ENCODE results near the gene SLC22A17.
A peak's percentile ranks its signal among the peaks of the same experiment; 100 is the strongest.
"Not testable (repeated sequence)": the region's sequence is repeated elsewhere in the genome, so short reads cannot be mapped to it uniquely, and the experiment has no call there.

Gene SLC22A17

DNA sequence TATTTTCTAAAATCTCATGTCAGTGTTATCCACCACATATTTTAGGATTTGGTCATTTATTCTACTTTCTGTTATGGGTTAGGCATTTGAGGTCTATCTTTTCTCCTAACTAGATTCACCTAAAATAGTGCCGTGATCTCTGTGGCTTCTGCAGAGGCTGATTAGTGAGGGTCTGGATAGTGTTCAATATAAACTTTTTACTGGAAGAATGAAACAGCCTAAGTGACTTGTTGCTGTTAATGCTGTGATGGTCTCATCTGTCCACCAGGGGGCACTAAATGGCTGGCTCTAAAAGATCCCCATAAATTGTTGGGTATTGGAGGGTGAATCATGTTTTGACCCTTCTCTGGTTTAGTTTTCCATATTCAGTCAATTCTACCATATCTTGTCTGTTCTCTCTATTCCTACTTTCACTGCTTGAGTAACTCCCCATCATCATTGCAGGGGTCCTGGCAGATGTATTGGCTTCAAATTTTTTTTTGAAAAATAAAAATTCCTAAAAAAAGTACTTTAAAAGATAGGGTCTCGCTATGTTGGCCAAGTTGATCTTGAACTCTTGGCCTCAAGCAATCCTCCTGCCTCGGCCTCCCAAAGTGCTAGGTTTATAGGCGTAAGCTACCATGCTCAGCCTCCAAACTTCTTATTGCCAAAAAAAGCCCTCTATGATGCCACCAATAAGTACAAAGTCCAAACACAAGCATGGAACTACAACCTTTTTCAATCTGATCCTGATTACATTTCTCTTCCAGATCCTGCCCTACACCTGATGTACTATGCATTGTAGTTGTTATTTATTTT, 24.5 kb downstream of the SLC22A17 start:
- DNase-seq, result peak; percentile 75

DNA sequence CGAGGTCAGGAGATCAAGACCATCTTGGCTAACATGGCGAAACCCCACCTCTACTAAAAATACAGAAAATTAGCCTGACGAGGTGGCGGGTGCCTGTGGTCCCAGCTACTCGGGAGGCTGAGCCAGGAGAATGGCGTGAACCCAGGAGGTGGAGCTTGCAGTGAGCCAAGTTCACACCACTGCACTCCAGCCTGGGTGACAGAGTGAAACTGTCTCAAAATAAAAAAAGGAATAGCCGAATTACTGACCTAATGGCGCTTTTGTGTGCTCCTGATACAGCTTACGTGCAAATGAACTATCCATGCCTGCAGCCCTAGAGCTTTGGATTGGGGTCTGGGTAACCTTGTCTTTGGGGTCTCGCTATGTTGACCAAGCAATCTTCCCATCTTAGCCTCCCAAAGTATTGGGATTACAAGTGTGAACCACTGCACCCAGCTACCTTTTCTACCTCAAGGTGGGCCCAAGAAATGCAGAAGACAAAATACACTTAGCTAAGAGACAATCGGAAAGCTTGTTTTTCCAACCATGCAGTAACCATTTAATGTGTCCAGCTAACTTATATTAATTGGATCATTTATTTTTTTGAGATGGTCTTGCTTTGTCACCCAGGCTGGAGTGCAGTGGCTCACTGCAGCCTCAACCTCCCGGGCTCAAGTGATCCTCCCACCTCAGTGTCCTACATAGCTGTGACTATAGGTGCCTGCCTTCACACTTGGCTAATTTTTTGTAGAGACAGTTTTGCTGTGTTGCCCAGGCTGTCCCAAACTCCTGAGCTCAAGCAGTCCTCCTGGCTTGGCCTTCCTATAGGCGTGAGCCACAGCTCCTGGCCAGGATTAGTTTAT, 26.0 kb downstream of the SLC22A17 start:
- DNase-seq, result no peak

DNA sequence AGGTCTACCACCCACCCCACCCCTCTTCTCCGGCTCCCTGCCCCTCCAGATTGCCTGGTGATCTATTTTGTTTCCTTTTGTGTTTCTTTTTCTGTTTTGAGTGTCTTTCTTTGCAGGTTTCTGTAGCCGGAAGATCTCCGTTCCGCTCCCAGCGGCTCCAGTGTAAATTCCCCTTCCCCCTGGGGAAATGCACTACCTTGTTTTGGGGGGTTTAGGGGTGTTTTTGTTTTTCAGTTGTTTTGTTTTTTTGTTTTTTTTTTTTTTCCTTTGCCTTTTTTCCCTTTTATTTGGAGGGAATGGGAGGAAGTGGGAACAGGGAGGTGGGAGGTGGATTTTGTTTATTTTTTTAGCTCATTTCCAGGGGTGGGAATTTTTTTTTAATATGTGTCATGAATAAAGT, 26.9 kb downstream of the SLC22A17 start:
- DNase-seq, result not testable (repeated sequence)

DNA sequence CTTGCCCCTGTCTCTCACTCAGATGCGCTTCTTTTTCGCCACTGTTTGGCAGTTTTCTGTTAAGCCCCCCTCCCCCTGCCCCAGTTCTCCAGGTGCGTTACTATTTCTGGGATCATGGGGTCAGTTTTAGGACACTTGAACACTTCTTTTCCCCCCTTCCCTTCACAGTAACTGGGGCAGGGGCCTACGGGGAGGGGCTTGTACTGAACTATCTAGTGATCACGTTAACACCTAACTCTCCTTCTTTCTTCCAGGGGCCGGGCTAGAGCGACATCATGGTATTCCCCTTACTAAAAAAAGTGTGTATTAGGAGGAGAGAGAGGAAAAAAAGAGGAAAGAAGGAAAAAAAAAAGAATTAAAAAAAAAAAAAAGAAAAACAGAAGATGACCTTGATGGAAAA, 27.7 kb downstream of the SLC22A17 start:
- DNase-seq, result no peak

DNA sequence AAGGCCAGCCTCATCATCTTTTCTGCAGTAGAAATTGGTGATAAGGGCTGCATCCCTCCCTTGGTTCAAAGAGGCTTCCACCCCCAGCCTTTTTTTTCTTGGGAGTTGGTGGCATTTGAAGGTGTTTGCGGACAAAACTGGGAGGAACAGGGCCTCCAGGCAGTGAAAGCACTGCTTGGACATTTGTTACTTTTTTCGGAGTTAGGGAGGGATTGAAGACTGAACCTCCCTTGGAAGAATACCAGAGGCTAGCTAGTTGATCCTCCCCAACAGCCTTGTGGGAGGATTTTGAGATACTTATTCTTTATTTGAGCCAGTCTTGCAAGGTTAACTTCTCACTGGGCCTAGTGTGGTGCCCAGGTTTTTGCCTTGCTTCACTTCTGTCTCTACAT, 28.2 kb downstream of the SLC22A17 start:
- no peak for DNase-seq

DNA sequence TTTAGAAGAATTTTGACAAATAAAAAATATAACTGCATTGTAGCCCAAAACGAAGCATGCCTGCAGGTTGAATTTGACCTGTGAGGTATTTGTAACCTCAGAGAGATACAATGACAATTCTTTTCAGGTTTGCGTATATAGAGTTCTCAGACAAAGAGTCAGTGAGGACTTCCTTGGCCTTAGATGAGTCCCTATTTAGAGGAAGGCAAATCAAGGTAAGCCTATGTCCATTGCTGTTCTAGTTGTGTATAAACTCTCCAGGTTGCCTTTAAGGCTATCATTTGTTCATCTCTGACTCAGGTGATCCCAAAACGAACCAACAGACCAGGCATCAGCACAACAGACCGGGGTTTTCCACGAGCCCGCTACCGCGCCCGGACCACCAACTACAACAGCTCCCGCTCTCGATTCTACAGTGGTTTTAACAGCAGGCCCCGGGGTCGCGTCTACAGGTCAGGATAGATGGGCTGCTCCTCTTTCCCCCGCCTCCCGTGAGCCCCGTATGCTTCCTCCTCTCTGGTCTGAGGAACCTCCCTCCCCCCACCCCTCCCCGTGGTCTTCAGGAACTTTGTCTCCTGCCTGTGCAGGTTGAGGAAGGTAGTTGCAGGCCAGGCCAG, 28.7 kb downstream of the SLC22A17 start:
- DNase-seq, result no peak

DNA sequence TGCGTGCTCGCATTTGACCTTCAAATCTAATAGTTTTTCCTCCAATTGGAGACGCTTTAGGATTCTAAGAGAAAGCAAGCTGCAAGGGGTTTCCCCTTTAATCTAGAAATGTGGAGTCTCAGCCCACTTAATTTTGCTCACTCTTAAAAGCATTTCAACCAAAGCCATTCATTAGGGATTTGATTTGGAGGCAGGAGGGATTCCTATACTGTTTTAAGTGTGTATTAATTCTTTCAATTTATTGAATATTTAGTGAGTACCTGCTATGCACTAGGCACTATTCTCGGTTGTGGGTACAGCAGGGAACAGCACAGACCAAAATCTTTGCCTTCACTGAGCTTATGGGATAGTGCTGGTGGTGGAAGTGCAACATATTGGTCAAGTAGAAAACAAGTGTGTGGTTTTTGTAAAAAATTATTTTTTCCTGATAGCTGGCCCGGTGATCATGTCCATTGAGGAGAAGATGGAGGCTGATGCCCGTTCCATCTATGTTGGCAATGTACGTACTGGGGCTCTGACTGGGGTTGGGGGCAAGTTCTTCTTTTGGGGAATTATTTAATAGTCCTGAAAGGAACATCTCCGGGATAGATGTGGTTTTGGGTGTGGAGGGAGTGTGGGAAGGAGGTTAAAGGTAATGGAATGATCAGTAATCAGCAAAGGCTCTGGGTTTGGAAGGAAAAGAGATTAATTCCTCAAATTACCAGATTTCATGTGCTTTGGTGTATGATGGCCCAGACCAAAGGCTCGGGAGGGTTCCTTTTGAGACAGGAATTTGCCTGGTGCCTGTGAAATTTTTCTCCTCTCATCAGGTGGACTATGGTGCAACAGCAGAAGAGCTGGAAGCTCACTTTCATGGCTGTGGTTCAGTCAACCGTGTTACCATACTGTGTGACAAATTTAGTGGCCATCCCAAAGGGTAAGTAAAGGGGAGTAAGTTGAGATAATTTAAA, 29.8 kb downstream of the SLC22A17 start:
- DNase-seq, result no peak

DNA sequence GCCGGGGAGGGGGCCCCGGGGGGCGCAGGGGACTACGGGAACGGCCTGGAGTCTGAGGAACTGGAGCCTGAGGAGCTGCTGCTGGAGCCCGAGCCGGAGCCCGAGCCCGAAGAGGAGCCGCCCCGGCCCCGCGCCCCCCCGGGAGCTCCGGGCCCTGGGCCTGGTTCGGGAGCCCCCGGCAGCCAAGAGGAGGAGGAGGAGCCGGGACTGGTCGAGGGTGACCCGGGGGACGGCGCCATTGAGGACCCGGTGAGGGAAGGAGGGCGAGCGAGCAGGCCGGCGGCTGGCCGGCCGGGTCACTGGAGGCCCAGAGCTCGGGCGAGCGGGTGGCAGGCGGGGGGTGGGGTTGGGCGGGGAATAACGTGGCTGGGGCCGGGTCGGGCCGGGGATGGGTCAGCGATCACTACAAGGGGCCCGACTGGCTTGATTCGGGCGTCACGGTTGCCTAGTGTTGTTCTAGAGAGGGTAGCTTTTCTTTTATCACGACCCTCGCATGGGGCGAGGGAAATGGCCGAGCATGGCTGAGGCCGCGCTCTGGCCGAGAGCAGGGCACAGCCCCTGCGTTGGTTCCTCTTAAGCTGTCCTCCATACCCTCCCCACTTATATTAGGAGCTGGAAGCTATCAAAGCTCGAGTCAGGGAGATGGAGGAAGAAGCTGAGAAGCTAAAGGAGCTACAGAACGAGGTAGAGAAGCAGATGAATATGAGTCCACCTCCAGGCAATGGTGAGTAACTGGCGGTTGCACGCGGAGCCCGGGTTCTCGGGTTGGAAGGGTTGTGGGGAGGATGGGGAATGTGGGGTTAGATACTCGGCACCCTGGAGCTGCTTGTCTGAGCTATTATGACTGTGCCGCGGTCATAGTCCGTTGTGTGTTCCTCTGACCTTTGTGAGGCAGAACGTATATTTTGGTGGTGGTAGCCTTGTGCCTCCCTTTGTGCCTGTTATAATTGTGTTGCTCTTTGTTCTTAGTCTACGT, 30.8 kb downstream of the SLC22A17 start:
- DNase-seq, result peak; percentile 58

DNA sequence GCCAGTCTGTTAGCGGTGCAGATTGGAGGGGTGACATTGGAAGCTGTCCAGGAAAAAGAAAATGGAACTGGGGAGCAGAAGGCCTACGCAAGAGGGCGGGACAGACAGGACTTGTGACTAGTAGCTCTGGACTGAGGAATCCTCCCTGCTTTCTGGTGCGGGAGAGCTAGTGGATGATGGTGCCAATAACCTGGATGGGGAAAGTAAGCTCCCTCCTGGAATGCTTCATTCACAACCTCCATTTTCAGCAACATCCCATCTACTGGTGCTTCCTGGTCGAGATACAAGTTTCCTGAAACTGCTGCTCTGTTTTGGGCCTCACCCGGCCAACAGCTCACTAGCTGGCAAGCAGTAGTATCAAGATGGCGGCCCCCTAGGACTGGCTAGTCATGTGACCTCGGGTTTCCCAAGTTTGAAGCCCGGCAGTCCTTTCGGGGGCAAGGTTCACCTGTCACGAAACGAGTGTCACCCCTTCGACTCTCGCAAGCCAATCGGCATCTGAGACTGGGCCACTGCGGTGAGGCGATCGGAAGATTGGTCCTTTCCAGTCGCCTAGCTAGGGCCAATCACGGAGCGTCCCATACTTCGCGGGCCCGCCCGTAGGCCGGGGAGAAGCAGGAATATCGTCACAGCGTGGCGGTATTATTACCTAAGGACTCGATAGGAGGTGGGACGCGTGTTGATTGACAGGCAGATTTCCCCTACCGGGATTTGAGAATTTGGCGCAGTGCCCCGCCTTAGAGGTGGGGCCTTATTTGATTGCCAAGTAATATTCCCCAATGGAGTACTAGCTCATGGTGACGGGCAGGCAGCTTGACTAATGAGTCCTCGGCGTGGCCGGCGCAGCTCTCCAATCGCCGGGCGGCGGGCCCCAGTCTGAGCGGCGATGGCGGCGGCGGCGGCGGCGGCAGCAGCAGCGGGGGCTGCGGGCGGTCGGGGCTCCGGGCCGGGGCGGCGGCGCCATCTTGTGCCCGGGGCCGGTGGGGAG, 31.8 kb downstream of the SLC22A17 start, which contains the start of gene PABPN1:
Gene PABPN1 (plus strand): TSS at position 874 of the 988 bp plus-strand sequence. CDS start 13 bp downstream, at position 887.
- DNase-seq, result peak; percentile 100

DNA sequence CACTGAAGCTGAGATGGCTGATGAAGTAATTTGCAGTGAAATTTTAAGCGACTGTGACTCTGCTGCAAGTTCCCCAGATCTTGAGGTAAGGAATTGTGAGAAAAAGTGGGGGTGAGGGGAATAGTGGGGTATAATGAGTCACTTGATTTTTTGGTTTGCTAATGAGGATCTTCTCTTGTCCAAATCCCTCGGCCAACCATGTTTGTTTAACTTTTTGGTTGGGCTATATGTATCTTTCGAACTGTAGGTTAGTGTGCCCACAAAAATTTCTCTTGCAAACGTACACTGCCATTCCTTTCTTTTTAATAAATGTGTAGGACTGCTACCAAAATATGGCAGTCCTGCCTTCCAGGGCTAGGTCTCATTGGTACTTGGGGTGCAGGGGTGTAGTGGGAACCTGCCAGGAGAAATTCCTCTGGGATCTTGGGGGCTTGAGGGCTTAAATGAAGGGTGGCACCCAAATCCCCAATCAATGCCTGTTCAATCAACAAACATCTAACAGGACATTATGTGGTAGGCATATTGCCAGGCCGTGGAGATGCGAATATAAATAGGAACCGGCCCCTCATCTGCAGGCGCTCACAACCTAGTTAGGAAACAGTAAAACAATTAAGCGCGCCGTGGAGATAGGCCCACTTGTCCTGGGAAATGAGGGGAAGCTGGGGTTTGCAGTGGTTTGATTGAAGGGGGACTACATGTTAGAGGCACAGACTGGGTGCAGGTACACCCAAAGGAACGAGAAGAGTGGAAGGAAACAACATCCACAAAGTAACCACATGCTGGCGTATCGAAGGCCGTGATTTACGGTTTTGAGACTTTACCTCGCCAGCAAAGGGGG, 32.7 kb downstream of the SLC22A17 start:
- DNase-seq, result no peak

DNA sequence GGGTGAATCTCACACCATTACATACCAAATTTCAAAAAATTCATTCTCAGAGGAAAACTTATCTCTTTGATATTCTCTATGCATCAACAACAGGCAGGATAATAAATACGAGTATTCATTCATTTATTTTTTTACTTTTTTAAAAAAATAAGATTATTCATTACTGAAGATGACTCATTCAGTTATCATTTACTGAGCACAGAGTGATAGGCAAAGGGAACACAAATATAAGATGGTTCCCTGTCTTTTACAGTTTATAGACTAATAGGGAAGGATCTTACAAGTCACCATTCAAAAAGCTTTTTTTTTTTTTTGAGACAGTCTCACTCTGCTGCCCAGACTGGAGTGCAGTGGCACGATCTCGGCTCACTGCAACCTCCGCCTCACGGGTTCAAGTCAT, 36.4 kb downstream of the SLC22A17 start:
- DNase-seq, result no peak

DNA sequence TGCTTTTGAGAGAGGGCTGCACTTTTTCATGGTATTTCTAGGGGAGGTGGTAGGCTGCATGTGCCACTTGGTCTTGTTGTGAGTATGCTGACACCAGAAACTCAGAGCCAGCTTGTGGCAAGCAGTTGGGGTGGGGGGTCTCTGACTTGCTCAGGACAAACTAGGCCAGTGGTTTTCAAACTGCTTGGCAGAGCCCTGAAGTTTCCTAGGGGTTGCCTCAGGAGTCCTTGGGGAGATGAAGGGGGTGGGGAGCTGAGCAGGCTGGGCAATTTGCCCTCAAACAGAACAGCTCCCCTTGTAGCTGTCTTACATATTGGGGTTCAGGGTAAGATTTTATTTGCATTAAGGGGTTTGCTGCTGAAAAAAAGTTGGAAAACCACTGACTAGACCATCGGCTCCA, 42.1 kb downstream of the SLC22A17 start:
- DNase-seq, result no peak

DNA sequence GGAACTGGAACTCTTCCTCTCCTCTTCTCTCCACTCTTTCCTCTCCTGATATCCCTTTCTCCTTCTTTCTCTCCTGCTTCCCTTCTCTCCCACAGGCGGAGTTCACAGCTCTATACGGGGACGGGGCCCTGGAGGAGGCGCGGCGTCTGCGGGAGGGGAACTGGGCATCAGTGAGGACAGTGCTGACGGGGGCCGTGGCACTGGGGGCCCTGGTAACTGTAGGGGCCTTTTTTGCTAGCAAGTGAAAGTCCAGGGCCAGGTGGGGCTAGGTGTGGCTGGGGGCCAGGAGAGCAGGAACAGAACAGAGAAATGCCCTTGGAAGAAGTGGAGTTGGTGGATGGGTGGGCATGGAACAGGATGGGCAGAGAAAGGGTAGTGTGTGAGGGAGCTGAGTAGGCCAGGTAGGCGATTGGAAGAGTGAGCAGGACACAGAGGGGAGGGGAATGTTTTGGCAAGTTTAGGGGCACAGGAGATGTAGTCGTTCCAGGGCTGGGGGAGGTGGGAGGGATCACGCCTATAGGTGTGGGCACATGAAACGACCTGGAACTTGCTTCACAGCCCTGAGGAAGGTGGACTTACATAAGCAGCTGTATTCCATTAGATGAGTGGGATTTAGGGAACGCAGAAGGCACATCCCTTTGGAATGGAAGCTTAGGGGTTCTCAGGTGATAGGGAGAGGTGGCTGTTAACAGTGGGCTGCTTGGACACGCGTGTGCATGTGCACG, 43.8 kb downstream of the SLC22A17 start:
- no peak for DNase-seq

DNA sequence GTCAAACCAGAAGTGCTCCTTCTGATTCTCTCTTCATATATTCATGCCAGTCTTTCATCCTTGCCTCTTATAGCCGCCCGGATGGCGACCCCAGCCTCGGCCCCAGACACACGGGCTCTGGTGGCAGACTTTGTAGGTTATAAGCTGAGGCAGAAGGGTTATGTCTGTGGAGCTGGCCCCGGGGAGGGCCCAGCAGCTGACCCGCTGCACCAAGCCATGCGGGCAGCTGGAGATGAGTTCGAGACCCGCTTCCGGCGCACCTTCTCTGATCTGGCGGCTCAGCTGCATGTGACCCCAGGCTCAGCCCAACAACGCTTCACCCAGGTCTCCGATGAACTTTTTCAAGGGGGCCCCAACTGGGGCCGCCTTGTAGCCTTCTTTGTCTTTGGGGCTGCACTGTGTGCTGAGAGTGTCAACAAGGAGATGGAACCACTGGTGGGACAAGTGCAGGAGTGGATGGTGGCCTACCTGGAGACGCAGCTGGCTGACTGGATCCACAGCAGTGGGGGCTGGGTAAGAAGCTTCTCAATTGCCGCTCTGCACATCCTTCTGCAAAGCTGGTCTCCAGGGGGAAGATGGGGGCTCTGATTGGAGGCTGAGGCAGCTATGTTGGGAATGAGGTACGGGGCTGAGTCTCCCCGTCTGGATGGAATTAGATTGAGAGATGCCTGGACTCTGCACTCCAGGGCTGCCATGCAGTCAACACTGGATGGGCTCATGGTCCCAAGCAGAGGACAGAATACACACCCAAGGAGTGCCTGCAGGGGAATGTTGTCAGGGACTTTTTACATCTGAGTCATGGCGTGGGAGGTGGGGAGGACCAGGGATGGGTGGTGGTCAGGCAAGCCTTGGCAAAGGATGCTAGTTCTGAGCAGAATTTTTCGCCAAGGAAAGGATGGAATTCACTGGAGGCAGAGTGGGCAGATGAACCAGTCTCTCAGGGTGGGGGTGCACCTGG, 44.7 kb downstream of the SLC22A17 start:
- DNase-seq, result peak; percentile 28

DNA sequence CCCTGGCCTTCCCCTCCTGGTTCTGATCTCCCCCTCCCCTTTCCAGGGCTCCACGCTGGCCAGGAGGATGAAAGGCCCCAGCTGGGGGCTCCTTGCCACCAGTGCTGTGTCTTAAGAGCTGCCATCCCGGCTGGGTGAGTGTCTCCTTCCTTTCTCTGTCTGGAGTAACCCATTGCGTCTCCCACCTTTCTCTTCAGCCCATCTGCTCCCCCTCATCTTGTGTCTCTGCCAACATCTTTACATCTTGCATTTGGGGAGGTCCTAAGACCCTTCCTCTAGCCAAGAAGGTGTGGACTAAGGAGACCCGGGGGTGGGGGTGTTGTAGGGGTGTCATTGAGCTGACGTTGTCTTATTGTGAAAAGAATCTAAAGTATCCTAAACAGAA, 45.5 kb downstream of the SLC22A17 start:
- no peak for DNase-seq

DNA sequence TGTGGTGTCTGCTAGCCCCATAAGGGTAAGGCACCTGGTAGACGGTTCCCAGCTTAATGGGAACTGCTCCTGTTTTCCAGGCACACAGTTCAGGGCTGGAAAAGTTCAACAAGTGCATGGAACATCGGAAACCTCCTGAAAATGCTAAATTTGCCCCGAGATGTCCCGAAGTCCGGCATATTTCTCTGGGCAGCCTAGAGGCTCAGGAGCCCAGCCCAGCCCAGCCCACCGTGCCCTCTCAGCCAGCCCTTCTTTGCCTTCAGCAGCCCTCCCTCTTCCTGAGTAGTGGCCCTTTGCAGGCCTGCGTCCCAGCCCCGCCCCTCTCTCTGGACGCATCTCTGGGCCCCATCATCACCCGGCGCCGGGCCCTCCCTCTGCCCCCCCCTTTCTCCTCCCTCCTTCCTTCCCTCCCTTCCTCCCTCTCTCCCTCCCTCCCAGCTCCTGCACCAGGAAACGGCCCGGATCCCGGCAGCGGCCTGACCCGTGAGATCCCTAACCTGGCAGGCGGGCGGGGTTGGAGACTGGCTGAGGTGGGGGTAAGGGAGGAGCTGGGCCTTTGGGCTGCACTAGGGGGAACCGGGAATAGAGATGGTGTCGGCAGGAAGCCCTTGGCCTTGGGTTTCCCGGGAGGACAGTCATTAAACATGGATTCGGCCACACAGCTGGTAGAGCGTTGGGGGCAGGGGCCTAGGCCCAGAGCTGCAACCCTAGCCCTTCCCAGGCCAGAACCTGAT, 46.1 kb downstream of the SLC22A17 start, which contains the start of gene BCL2L2:
Gene BCL2L2 (plus strand): TSS at position 422 of the 734 bp plus-strand sequence. CDS start 935 bp downstream, outside the sequence.
- DNase-seq, result peak; percentile 91
